Ramos (cell line): ENCODE measurements around the gene TMCC2.
"Not testable (repeated sequence)": the region's sequence is repeated elsewhere in the genome, so short reads cannot be mapped to it uniquely, and the experiment has no call there.

Experiments used
- in situ Hi-C: fragments of 300-500 bp; cut with MboI; formaldehyde crosslinking; loops from one replicate; pipeline ENCODE4 v1.14.3; 2022; ENCODE audit warnings: low sequenced_read_pairs; ENCODE audit not compliant: unreplicated experiment

TMCC2 gene

GRCh38 chr1:205211839-205212536 lies 15.8 kb upstream of the TMCC2 start:
- in situ Hi-C loops: no loop called here

DNA sequence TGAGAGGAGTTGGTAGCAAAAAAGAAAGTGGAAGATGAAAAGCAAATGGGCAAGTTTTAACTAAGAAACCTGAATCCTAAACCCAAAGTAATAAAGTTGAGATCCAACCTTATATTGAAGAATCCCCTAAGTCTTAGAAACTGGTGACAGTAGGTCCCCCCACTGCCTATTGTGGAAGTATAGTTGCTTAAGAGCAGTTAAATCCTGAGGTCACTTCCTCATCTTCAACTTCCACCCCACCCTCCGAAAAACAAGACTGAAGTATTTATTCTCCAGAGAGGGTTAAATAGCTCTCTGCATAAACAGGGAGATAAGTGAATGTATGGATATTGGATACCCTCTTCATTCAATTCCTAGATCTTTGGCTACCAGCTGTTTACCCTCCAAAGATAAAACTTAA lies 13.0 kb upstream of the TMCC2 start:
- in situ Hi-C loops: no loop called here

DNA sequence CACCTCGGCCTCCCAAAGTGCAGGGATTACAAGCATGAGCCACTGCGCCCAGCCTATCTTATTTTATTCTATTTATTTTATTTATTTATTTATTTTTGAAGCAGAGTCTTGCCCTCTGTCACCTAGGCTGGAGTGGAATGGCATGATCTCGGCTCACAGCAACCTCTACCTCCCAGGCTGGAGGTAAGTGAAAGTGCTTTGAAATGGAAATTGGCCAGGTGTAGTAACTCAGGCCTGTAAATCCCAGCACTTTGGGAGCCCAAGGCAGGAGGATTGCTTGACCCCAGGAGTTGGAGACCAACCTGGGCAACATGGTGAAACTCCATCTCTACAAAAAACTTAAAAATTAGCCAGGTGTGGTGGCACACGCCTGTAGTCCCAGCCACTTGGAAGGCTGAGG lies 11.2 kb upstream of the TMCC2 start:
- in situ Hi-C loops: no loop called here

DNA sequence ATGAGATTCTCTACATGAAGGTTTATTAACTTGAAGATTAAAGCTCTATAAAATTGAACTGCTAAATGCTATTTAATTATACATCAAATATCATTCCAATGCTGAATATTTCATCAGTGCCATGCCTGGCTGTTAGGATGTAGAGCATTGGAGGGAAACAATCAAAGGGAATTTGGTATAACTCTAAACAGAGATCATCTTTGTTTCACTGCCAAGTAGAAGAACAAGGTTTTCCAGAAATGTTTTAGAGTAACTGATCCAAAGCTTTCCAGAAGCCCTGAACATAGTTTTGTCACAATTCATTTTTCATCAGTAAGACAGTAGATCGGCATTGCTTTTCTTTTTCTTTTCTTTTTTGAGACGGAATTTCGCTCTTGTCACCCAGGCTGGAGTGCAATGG lies 10.3 kb upstream of the TMCC2 start:
- in situ Hi-C loops: no loop called here

DNA sequence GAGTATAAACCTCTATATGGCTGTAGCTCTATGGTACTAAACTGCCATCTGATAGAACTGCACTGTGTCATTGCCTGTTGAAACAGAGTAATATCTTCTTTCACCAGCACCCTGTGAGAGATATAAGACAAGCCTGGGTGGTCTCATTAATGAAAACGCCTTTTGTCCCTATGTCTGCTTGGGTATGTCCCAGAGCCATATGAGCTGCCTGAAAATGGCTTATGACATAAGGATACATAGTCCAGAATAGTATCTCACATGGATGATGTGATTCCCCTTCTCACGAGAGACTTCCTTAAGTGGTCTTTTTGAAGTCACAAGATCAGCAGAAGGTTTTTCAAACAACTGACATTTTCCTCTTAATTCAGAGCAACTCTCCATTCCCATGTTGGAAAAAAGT lies 7.3 kb upstream of the TMCC2 start:
- in situ Hi-C loops: no loop called here

DNA sequence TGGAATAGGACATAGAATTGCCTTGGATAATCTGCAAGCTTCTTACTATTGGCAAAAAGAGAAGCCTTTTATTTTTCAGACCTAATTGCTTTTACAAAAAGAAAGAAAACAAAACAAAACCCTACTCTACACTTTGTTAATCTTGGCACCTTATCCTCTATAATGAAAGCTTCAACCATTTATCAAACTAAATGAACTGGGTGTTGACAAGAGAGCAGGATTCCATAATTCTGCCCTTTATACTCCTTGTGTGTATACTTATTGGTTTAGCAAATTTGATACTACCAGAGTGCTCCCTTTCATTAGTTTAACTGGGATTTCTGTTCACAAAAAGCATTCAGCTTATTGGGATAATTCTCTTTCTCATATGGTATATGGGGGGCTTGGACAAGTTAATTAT lies 3.0 kb upstream of the TMCC2 start:
- in situ Hi-C loops: no loop called here

DNA sequence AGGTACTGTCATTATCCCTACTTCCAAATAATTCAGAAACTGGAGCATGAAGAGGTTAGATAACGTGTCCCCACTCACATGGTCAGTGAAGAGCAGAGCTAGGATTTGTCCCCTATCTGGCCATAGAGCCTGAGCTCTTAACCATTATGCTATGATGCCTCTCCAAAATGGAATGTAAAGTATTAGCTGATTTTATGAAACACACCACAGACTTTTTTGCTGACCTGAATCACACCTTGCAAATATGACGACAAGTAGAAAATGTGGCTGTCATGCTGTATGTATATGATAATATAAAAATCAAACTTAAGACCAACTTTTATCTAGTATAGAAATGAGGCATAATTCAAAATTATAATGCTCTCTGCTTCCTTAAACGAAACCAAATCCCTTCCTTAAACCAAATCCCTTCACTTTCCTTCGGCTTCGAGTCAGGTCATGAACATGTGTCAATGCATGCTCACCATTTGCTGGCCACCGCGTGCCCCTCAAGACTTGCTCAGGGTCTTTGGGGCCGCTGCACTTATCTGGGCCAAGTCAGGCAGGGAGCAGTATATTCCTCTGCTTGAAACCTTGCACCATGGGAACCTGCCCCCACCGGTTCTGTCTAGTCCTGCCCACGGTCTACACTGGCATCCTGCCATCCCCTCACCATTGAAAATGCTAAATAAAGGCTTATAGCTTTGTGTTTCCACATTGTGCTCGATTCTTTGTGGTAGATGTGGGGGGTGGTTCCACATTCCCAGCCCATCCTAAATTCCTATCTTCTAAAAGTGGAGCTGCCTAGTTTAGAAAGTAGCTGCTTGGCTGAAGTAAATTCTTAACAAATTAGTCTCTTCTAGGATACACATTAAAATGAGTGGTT lies 1.6 kb upstream of the TMCC2 start:
- in situ Hi-C loops: no loop called here

DNA sequence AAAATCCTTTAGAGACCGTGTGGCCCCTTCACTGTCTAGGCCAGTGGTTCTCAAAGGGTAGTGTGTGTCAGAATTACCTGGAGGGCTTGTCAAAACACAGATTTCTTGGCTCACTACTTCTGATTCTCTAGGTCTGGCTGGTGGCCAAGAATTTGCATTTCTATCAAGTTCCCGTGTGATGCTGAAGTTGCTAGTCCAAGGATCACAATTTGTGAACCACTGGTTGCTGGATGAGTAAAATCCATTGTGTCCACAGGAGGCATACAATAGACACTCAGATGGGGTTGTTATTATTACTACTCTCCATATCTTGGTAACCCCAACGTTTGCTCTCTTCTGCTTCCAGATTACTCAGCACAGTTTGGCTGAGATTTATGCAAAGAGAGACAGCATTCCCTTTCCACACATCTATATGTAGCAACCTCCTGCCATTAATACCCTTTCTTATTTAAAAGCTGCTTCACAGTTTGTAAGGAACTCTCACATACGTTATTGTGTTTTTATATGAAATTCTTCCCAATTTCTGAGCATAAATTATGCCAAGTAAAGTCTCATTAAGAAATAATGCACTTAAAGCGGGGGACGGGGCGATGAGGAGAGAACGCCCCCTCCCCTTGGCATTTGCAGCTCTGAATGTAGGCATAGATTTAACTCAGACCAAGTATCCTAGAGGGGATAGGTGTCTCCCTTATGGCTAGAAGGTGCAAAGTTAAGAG lies 720 bp upstream of the TMCC2 start:
- in situ Hi-C loops: no loop called here

DNA sequence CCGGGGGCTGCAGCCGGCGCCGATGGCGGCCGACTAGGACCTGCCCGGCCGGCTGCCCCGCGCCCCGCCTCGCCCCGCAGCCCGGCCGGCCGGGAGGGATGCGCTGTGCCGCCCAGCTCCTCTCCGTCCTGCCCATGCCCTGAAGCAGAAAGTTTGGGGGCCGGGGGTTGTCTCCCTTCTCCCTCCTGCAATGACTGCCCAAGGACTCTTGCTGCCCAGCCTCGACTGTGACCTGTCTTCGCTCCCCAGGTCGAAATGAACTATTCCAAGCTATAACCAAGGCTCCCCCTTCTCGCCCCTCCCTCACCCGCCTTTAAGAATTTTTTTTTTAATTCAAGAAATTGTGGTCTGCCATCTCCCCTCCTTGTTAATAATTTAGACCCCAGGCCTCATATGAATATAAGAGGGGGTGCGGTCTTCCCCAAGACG lies 361 bp downstream of the TMCC2 start:
- in situ Hi-C loops: no loop called here

- in situ Hi-C loops: no loop called here
Observed at GRCh38 chr1:205229399-205229871, 1.7 kb downstream of the TMCC2 start.

DNA sequence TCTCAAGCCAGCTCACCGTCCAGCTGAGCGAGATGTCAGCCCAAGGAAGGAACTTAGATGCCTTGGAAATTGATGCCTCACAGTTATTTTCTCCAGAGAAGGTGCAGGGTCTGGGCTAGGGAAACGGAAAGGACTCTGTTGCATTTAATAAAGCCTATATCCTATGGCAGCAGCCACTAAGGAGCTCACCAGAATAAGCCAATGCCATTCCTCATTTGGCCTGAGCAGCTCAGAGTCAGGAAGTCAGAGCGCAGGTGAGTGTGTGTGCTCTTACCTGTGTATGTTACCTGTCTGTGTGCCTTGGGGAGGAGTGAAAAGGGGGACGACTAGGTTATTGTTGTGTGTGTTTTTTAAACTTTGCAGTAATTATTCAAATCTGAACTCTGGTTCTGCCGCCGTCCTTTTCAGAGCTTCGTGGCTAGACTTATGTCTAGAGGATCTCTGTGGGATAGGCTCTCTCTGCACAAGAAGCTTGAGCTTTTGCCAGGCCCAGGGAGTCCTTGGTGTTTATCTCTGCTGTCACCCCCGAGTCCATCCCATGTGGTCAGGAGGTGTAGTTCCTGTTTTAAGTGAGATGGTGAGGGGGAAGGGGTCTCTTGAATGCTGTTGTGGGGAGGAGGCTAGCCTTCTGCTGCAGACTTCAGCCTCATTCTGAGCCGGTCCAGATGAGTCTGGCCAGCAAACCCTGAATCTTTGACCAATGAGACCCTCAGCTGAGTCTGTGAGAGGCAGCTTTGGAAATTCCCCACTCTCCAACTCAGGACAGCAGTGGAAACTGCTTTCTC lies 2.4 kb downstream of the TMCC2 start:
- in situ Hi-C loops: no loop called here

DNA sequence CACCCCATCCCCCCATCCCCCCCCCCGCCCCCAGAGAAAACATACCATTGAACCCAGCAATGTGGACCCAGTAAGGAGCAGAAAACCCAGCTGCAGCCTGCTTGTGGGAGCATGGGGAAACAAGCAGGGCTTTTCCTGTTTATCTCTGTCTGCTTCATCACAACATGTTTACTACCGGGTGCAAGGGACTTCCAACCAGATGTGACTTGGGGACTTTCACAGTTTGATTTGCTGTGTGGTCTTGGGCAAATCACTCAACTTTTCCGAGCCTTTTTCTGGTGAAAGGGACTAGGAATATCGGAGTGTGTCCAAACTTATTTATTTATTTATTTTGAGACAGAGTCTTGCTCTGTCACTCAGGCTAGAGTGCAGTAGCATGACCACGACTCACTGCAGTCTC lies 3.2 kb downstream of the TMCC2 start:
- in situ Hi-C loops: no loop called here

- in situ Hi-C loops: no loop called here
Observed at GRCh38 chr1:205232127-205232820, 4.5 kb downstream of the TMCC2 start.

DNA sequence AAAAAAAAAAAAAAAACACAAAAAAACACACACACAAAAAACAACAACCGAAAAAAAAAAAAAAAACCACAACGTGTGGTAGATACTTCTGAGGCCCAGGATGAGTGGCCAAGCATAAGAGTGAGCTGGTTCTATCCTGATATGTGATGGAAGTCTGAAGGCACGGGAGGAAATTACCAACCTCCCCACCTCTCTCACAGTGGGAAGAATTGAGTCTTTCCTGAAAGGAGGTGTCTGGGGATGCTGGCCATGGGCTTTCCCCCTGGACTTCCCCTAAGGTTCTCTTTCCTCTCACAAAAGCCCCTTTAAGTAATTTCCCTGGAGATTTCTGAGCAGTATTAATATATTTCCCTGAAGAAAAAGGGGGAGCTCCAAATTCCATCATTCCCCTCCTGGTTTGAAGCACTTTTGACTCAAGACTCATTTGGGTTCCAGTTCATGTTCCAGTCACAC lies 5.2 kb downstream of the TMCC2 start:
- in situ Hi-C loops: no loop called here

DNA sequence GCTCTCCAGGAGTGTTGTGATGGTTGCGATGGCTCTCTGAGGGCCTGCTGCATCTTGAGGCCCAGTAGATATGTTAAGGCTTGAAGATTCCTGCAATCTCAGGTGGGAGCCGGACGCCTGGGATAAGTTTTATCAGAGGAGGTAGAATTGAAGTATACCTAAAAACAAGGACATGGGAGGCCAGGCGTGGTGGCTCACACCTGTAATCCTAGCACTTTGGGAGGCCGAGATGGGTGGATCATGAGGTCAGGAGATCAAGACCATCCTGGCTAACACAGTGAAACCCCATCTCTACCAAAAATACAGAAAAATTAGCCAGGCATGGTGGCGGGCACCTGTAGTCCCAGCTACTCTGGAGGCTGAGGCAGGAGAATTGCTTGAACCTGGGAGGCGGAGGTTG lies 6.2 kb downstream of the TMCC2 start:
- in situ Hi-C loops: not testable (repeated sequence)

- in situ Hi-C loops: no loop called here
Observed at GRCh38 chr1:205235951-205236350, 8.2 kb downstream of the TMCC2 start.

GRCh38 chr1:205236526-205236925 lies 8.8 kb downstream of the TMCC2 start:
- in situ Hi-C loops: no loop called here

DNA sequence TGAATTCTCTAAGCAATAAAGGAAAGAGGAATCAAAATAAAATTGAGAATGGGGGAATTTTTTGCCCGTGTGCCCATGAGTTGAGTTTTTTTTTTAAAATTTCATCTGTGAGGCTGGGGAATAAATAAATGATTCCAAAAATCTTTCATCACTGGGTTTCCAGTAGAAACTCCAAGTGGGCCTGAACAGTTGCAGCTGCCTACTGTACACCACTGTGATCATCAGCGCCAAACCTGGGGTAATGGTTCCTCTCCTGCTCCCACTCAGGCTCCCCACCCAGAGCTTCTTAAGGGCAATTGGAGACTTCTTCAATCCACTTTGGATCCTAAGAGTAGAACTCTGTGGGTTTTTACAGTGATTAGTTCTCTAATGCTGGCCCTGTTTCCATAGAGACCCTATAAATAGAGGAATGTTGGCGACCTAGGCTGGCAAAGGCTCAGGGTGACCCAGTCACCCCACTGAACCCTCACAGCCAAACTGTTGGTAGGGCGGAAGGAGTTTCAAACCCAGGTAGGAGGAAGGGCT lies 9.3 kb downstream of the TMCC2 start:
- in situ Hi-C loops: no loop called here
